Measurements from ENCODE around the gene PACRG.

- TF ChIP-seq CTCF (IDR thresholded peaks at IDR 0.05; ENCODE audit: insufficient read depth, low read length, poor library complexity, severe bottlenecking) (no peak), EZH2phosphoT487 (conservative IDR thresholded peaks at IDR 0.05; ENCODE audit: low read length) (no peak)
Observed at GRCh38 chr6:163179061-163179460, 451.3 kb downstream of the PACRG start.
